Calu3 (cell line): ENCODE results near the gene PBRM1. TPM values are rescaled to one million over a fixed set of nuclear protein-coding genes. Genes with fewer than 3 reads are reported as not detected.

Source experiments
- BruUV-seq: library from RNA; stranded (reverse); fragments of 400-500 nt; replicated peaks from 2 replicates; lab custom pipeline; 2021; lab: Mats Ljungman, UMichigan
- CTCF ChIA-PET: fragments of 300-600 bp; sonication (Branson Sonifier 250); formaldehyde crosslinking; loops from one replicate; lab custom pipeline; 2022; ENCODE audit warnings: antibody characterized with exemption; lab: Charles Lee
- DNase-seq: peaks from one replicate; pipeline ENCODE4 v3.0.0; 2022
- H3K27ac Mint-ChIP-seq: one replicate; pipeline ENCODE4 v1.8.0; 2022; ENCODE audit warnings: mixed read lengths; ENCODE audit not compliant: unreplicated experiment
- H3K27me3 Mint-ChIP-seq: one replicate; pipeline ENCODE4 v1.8.0; 2022; ENCODE audit warnings: mixed read lengths; ENCODE audit not compliant: unreplicated experiment
- H3K36me3 Mint-ChIP-seq: one replicate; pipeline ENCODE4 v1.8.0; 2022; ENCODE audit warnings: mild to moderate bottlenecking, moderate library complexity, mixed read lengths; ENCODE audit not compliant: insufficient read depth, unreplicated experiment
- H3K4me1 Mint-ChIP-seq: one replicate; pipeline ENCODE4 v1.8.0; 2022; ENCODE audit warnings: mild to moderate bottlenecking, low read depth, mixed read lengths; ENCODE audit not compliant: unreplicated experiment
- H3K4me3 Mint-ChIP-seq: one replicate; pipeline ENCODE4 v1.8.0; 2022; ENCODE audit warnings: mild to moderate bottlenecking, low read depth, moderate library complexity, mixed read lengths; ENCODE audit not compliant: unreplicated experiment
- H3K9me3 Mint-ChIP-seq: one replicate; pipeline ENCODE4 v1.8.0; 2022; ENCODE audit warnings: low read depth, mixed read lengths; ENCODE audit not compliant: unreplicated experiment
- CTCF ChIP-seq: fragments of 200-600 bp; IDR thresholded peaks from one replicate; pipeline ENCODE4 v1.8.0; 2022; ENCODE audit warnings: antibody characterized with exemption; ENCODE audit not compliant: unreplicated experiment
- intact Hi-C: fragments of 100-400 bp; cut with micrococcal nuclease; formaldehyde crosslinking; loops from one replicate; pipeline ENCODE4 v1.10.0; 2022; ENCODE audit not compliant: unreplicated experiment
- total RNA-seq: library from RNA; stranded (reverse); gene quantifications from 2 replicates; pipeline ENCODE4 v1.2.3, GENCODE V29; 2022

Gene PBRM1
- total RNA-seq, 1 experiment from 2014 or later: 54.9 TPM

- TF ChIP-seq CTCF: no peak
- CTCF ChIA-PET: no interaction called here
- Mint-ChIP-seq H3K4me1 (peaks cover 10% of the 10 kb centered on the region), H3K9me3 (no peaks in the 10 kb centered on the region), H3K27ac (no peak overlapping the region), H3K36me3 (peaks cover 52% of the 10 kb centered on the region), H3K27me3 (no peaks in the 10 kb centered on the region), H3K4me3 (no peak overlapping the region)
- no TSS peak for BruUV-seq
- intact Hi-C loops: no loop called here
- DNase-seq: no peak
Observed at GRCh38 chr3:52696830-52697631, 11.3 kb upstream of the PBRM1 start.

DNA sequence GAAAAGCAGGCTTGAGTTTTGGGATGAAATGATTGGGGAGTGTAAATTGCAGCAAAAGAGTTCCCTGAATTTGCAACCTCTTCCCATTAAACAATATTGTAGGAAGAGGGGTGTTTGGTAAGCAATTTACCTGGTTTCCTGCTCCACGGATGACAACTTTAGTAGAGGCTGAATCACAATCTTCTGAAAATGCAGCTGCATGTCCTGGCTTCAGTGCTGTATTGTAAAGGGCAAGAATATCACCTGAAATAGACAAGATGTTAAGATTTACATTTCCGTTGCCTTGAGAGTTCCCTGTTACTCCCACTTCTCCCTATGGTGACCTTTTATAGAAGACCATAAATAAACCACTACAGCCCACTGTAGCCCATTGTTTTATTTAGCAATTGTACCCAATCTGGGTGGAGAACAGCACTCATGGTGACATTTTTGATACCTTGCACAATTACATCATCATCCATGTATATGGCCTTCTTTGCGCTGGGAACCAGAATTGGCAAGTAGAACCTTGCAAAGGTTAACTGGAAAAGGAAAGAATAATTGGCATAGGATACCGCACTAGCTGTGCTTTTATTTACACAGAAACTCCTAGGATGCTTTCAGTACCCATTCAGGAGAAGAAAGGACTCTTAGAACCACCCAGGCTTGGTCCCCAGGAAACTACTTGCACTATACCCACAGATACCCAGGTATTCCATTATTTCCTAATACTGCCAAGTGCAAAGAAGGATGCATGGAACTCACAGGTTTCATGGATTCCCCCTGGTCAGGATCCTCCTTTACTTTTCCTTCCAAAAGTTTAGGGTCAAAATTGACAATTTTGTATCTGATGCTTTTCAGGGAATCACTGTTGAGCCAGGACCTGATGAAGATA, 10.3 kb upstream of the PBRM1 start:
- Mint-ChIP-seq H3K4me3 (no peak overlapping the region), H3K27ac (peak overlapping the region; percentile 42), H3K27me3 (no peaks in the 10 kb centered on the region), H3K36me3 (peaks cover 60% of the 10 kb centered on the region), H3K9me3 (no peaks in the 10 kb centered on the region), H3K4me1 (peaks cover 10% of the 10 kb centered on the region)
- TF ChIP-seq CTCF: no peak
- CTCF ChIA-PET: no interaction called here
- no peak for DNase-seq
- no TSS peak for BruUV-seq
- intact Hi-C loops: no loop called here

DNA sequence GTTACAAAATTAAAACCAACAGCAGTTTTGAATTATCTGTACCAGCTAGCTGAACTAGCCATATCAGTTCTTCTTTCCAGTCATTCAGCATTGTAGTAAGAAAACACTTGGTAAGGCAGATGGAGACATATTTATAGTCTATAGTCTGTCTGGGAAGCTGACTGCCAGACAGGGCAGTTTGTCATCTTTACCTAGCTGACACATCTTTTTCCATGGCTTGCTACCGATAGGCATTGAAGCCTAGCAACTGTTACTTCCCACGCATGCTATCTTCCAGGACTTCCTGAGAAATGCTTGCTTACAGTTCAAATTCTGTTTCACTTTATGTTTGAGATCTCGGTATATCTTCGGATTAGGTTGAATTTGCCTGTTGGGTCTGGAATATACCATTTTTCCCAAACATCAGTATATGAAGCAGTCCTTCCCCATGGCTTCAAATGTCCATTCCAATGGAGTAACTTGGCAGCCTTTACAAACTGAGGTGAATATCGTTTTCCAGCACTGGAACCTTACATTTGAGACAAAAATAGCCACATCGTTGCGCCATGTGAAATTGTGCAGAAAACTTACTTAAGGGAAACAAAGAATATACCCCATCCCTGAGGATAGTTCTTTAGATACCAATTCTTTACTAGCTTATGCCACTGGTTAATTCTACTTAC, 8.9 kb upstream of the PBRM1 start:
- Mint-ChIP-seq H3K36me3 (peaks cover 74% of the 10 kb centered on the region), H3K27ac (no peak overlapping the region), H3K9me3 (no peaks in the 10 kb centered on the region), H3K27me3 (no peaks in the 10 kb centered on the region), H3K4me3 (no peak overlapping the region), H3K4me1 (peaks cover 10% of the 10 kb centered on the region)
- CTCF ChIA-PET: no interaction called here
- BruUV-seq: TSS peak; percentile 34
- intact Hi-C loops: no loop called here
- no peak for DNase-seq
- TF ChIP-seq CTCF: no peak

GRCh38 chr3:52693071-52693470, 7.4 kb upstream of the PBRM1 start:
- Mint-ChIP-seq H3K4me1 (peaks cover 19% of the 10 kb centered on the region), H3K27ac (peak overlapping the region; percentile 6), H3K4me3 (no peak overlapping the region), H3K27me3 (no peaks in the 10 kb centered on the region), H3K36me3 (peaks cover 90% of the 10 kb centered on the region), H3K9me3 (no peaks in the 10 kb centered on the region)
- intact Hi-C loops: no loop called here
- no peak for DNase-seq
- no TSS peak for BruUV-seq
- CTCF ChIA-PET: interaction anchor here (0.8 kb wide), 1 partner anchor 14 kb away, joined by 3 read pairs; no protein-coding TSS in a partner anchor
- no peak for TF ChIP-seq CTCF
